DMS53 (cell line): Measurements from ENCODE around the gene RAB40C.

Source experiments
- DNase-seq: peaks from one replicate; lab custom pipeline; 2025; lab: John Stamatoyannopoulos, UW

Gene RAB40C

DNA sequence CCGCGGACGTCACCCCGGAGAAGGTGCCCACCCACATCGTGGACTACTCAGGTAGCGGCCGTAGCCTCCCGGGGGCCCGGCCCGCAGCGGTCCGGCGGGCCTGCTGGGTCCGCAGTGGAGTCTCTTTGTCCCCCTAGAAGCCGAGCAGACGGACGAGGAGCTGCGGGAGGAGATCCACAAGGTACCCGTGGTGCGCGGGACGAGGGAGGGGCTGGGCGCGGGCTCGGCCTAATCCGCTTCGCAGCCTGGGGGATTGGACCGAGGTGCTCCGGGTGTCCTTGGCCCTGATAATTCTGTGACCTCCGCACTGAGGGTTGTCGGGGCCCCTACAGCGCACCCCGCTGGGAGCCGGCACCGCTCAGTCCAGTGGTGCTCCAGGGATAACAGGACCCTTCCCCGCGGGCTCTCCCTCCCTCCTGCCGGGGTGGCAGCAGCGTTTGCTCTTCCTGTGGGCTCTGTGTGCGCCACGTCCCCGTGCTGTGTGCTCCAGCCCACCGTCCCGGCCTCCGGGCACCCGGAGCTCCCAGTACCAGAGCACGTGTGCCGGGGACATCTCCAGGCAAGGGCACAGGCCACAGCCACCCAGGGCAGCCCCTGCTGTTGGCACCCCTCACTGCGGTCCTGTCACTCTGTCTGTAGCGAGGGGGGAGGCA lies 78.8 kb downstream of the RAB40C start:
- DNase-seq: peak; percentile 51

DNA sequence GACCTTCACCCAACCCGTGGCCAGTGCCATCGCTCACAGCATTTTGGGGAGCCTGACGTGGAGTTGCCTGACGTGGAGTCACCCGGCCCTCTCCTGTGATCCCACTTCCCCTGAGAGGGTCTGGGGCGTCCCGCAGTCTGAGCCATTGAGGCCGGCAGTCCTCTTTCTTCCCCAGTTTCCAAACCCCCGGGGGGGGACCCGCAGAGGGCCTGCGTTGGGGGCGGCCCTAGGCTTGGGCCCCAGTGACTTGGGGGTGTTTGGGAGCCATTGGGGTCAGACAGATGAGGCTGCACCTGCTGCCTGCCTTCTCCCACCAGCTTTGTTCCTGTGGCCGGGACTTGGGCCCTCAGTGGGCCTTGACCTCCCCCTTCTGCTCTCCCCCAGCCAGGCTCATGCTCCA lies 79.8 kb downstream of the RAB40C start:
- DNase-seq: no peak

GRCh38 chr16:670485-671352 lies 80.9 kb downstream of the RAB40C start:
- no peak for DNase-seq

DNA sequence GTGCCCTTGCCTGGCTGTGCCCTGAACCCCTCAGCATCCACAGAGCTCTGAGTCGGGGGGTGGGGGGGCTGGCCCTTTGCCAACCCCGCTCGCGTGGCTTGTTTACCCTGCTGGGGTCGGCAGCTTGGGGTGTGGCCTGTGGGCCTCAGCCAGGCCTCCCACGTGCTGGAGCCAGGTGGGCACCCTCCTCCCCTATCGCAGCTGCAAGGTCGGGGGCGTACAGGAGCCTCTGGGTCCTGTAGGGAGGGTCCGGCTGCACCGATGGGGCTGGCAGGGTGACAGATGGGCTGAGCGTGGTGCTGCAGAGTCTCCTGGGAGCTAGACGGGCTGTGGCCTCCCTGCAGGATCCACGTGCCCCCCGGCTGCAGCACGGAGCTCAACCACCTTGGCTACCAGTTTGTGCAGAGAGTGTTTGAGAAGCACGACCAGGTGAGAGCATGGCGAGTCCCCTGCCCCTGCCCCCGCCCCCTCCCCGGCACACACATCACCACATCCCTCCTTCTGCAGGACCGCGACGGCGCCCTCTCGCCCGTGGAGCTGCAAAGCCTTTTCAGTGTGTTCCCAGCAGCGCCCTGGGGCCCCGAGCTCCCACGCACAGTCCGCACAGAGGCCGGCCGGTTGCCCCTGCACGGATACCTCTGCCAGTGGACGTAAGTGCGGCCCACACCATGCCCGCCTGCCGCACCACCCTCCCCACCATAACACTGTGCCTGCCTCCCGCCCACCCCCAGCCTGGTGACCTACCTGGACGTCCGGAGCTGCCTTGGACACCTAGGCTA lies 81.7 kb downstream of the RAB40C start:
- DNase-seq: no peak

DNA sequence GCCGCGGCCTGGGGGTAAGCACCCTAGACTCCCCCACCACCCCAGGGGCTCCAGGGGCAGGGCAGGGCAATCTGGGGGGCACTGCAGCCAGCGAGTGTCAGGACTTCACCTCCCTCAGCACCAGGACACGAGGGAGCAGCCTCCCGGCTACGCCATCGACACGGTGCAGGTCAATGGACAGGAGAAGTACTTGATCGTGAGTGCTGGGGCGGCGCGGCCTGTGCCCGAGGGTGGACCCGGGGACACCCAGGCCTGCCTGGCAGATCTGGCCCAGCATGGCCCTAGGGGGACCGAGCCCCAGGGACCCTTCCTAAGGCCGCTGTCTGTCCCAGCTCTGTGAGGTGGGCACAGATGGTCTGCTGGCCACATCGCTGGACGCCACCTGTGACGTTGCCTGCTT lies 82.5 kb downstream of the RAB40C start:
- no peak for DNase-seq

- DNase-seq: no peak
Measured at GRCh38 chr16:672851-673250, 83.0 kb downstream of the RAB40C start.

DNA sequence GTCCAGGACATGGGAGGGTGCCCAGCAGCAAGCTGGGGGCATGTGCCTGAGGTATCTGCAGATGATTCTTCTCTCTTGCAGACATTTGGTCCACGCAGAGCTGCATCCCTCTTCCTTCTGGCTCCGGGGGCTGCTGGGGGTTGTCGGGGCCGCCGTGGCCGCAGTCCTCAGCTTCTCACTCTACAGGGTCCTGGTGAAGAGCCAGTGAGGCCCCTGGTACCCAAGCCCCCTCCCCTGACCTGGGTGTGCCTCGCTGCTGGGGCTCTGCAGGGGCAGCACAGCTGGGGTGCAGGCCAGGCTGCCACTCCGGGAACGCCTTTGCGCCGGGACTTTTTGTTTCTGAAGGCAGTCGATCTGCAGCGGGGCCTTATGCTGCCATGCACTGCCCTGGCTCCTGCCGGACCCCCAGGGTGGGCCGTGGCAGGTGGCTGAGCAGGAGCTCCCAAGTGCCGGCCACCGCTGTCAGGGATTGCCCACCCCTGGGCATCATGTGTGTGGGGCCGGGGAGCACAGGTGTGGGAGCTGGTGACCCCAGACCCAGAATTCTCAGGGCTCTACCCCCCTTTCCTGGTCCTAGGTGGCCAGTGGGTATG lies 83.6 kb downstream of the RAB40C start:
- no peak for DNase-seq

DNA sequence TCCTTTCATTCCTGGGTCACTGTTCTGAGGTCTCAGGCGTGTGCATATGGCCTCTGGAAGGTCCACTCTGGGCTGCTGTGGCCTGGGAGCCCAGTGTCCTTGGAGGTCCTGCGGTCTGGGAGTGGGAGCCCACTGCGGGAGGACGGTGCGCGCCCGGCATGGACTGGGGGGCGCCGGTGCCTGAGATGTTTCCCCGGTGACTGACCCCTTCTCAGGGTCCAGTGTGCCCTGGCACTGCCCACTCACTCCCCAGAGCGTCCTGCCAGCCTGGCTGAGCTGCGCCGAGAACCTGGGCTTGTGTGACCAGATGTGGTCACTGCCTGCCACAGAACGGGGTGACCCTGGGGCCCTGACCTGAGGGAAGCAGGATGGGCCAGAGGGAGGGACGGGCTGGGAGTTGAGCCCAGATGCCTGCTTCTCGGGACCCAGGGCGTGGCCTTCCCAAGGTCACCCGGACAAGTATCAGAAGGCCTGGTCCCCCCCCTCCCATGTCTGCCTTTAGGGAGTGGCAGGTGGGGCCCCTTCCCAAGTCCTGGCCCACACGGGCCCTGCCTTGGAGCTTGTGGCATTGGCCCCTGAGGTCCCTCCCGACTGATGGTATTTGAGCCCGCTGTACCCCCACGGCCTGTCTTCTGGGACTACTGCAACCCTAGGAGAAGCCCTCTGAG lies 84.5 kb downstream of the RAB40C start:
- DNase-seq: no peak

GRCh38 chr16:674968-675883 lies 85.4 kb downstream of the RAB40C start, which contains the start of gene RHBDL1:
Gene RHBDL1, plus strand, starts transcription at chr16:675671. Its CDS starts 120 bp downstream, at chr16:675791.
- peak; percentile 43 for DNase-seq

DNA sequence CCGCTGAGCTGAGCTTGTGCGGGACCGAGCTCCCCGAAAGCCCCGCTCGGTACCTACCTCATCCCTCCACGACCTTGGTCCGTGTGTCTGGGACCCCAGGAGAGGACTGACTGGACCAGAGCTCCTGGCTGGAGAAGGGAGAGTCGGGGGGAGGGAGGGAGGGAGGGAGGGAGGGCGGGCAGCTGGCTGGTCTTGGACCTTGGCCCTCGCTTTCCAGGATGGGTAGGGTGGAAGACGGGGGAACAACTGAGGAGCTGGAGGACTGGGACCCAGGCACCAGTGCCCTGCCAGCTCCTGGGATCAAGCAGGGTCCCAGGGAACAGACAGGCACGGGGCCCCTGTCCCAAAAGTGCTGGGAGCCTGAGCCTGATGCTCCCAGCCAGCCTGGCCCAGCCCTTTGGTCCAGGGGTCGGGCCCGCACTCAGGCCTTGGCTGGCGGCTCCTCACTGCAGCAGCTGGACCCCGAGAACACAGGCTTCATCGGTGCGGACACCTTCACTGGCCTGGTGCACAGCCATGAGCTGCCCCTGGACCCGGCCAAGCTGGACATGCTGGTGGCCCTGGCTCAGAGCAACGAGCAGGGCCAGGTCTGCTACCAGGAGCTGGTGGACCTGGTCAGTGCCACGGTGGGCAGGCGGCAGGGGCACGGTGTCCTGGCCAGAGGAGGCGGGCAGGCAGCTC lies 86.2 kb downstream of the RAB40C start:
- no peak for DNase-seq

DNA sequence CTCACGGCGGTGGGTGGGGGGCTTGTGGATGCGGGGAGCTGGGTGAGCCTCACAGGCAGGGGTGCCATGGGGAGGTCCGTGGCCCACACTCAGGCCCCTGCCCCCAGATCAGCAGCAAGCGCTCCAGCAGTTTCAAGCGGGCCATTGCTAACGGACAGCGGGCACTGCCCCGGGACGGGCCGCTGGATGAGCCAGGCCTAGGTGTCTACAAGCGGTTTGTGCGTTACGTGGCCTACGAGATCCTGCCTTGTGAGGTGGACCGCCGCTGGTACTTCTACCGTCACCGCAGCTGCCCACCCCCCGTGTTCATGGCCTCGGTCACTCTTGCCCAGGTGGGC lies 86.7 kb downstream of the RAB40C start:
- peak; percentile 47 for DNase-seq

- peak; percentile 89 for DNase-seq
Measured at GRCh38 chr16:676913-677312, 87.0 kb downstream of the RAB40C start.

DNA sequence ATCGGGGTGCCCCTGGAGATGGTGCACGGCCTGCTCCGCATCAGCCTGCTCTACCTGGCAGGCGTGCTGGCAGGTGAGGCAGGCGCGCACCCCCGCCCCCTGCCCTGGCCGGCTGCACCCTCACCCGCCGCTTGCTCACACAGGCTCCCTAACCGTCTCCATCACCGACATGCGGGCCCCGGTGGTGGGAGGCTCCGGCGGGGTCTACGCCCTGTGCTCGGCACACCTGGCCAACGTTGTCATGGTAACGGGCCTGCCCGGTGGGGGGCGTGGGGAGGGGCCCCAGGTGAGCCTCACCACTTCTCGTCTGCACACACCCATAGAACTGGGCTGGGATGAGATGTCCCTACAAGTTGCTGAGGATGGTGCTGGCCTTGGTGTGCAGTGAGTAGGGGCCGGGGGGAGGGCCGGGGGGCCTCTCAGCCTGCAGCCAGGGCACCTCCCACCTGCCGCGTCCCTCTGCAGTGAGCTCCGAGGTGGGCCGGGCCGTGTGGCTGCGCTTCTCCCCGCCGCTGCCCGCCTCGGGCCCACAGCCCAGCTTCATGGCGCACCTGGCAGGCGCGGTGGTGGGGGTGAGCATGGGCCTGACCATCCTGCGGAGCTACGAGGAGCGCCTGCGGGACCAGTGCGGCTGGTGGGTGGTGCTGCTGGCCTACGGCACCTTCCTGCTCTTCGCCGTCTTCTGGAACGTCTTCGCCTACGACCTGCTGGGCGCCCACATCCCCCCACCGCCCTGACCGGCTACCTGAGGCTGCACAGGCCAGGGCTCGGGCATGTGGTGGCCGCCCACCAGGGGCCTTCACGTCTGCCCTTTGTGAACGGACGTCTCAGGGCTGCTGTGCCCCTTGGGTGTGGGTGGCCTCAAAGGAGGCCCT lies 87.7 kb downstream of the RAB40C start:
- no peak for DNase-seq

DNA sequence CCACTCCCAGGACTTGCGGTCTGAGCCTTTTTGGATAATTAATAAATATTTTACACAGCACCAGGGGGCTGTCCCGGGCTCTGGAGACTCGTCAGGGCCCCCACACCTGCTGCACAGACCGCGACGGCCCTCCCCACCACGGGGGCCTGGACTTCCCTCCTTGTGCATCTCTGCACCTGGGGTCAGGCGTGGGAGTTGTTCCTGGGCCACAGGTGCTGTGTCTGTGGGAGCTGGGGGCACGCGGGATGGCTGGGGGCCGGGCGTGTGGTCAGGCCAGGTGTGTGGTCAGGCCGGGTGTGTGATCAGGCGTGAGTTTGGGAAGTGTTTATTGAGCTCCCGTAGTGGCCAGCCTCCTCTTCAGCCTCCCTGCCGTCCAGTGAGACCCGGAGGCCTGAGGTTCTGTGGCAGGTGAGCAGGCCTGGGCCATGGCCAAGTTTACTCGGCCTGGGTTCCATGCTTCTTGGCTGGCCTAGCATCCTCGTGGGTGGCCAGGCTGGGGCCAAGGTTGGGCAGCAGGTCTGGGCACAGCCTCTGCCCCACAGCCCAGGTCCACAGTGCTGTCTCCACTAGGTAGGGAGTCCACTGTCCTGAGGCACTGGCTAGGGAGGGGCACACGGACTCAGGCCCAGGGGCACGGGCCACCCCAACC lies 88.5 kb downstream of the RAB40C start:
- DNase-seq: no peak
